HCT116 (cell line): Measurements from ENCODE around the gene SAMHD1.

ENCODE experiments used
- CEBPB ChIP-seq: IDR thresholded peaks from 2 replicates; pipeline ENCODE4 v1.6.1; 2012; ENCODE audit warnings: low read depth
- POLR2A ChIP-seq: IDR thresholded peaks from 2 replicates; pipeline ENCODE4 v1.7.0; 2011; ENCODE audit warnings: borderline replicate concordance; ENCODE audit not compliant: insufficient read depth, insufficient read length; ENCODE audit errors: extremely low read depth
- SIN3A ChIP-seq: IDR thresholded peaks from 2 replicates; pipeline ENCODE4 v1.6.1; 2012; ENCODE audit warnings: low read depth
- SP1 ChIP-seq: IDR thresholded peaks from 2 replicates; pipeline ENCODE4 v1.6.1; 2012; ENCODE audit warnings: low read depth
- SRF ChIP-seq: IDR thresholded peaks from 2 replicates; pipeline ENCODE4 v1.6.1; 2012; ENCODE audit warnings: low read depth
- TF ChIP-seq, protein P1 (sequence below), 3 experiments: fragments of 200-600 bp in 1 of 3; sonication (generic) in 1 of 3; IDR thresholded peaks in 2 of 3; conservative IDR thresholded peaks in 1 of 3; 2 replicates each; pipeline ENCODE4 v1.5.1; 2012 to 2017; ENCODE audit warnings: low read depth in 2 of 3, low read length in 2 of 3, antibody characterized with exemption in 1 of 3, borderline replicate concordance in 1 of 3, control low read depth in 1 of 3, mild to moderate bottlenecking in 1 of 3, mixed read lengths in 1 of 3, mixed run types in 1 of 3, moderate library complexity in 1 of 3; ENCODE audit not compliant: insufficient read depth in 1 of 3

DNA sequence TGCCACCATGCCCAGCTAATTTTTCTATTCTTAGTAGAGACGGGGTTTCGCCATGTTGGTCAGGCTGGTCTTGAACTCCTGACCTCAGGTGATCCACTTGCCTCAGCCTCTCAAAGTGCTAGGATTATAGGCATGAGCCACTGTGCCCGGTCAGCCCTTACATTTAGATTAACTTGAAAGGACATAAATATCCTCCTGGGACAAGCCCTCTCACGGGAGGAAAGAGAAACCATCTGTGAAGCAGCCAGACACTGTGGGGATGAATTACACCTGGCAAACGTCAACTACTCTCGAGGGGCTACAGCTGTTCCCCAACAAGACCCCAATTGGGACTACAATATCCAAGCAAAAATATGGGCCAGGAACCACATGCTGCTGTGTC, 32.7 kb upstream of the SAMHD1 start:
- TF ChIP-seq, protein P1, sequence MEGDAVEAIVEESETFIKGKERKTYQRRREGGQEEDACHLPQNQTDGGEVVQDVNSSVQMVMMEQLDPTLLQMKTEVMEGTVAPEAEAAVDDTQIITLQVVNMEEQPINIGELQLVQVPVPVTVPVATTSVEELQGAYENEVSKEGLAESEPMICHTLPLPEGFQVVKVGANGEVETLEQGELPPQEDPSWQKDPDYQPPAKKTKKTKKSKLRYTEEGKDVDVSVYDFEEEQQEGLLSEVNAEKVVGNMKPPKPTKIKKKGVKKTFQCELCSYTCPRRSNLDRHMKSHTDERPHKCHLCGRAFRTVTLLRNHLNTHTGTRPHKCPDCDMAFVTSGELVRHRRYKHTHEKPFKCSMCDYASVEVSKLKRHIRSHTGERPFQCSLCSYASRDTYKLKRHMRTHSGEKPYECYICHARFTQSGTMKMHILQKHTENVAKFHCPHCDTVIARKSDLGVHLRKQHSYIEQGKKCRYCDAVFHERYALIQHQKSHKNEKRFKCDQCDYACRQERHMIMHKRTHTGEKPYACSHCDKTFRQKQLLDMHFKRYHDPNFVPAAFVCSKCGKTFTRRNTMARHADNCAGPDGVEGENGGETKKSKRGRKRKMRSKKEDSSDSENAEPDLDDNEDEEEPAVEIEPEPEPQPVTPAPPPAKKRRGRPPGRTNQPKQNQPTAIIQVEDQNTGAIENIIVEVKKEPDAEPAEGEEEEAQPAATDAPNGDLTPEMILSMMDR (IDR thresholded peaks at IDR 0.05 in 2 of 3, conservative IDR thresholded peaks at IDR 0.05 in 1 of 3; ENCODE audit: borderline replicate concordance in 1 of 3, insufficient read depth in 1 of 3, low read depth in 2 of 3, low read length in 2 of 3), result no peak
- TF ChIP-seq SP1, result no peak
- no peak for TF ChIP-seq SRF
- no peak for TF ChIP-seq CEBPB
- TF ChIP-seq SIN3A, result no peak
- no peak for TF ChIP-seq POLR2A
